ENCODE measurements around the gene OCSTAMP.

Gene OCSTAMP

DNA sequence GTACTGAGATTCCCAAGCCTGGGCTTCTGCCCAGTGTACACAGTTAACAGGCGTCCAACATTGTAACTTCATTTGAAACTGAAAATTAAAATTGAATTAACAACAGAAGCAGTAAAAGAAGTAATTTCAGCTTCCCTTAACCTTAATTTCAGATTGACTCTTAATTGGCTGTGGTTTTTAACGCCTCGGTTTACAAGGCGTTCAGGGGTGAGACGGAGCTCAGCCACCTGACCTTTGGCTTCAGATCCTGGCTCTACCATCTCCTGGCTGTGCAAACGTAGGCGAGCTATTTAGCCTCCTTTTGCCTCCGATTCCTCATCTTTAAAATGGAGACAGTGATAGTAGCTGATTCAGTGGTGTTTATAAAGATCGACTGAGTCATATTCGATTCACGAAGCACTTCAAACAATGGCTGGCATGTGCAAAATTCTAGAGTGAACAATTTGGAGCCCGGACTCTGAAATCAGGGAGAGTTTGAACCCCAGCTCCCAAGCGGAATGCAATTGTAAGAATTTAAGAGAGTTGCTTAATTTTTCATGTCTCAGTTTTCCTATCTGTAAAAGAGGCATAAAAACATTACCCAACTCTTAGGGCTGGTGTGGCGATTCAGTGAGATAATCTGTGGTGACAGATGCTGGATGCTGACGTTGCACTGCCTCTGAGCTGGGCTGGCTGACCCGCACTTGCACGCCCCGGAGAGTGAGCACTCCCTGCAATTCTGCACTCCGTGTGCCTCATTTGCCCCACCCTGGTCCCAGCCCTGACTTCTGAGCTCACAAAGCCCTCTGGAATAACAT lies 23.5 kb upstream of the OCSTAMP start:
- no peak for DNase-seq (ENCODE audit: extremely low read depth in 1 of 2, low read depth in 1 of 2)

DNA sequence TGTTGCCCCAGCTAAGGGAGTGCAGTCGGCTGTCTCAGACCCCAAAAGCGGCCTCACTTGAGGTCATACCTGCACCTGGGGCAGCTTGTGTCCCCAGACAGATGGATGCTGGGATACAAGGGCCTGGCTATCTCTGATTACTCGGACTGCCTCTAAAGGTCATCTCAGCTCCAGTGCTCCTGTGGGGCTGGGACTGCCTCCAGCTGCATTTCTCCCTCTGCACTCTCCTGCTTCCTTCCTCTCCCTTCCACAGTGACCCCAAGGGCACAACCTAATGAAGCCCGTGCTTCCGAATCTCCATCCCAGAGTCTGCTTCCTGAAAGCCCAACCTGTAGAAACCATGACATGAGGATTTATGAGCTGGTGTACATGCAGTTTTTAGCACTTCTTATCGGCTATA lies 22.8 kb upstream of the OCSTAMP start:
- DNase-seq (ENCODE audit: extremely low read depth in 1 of 2, low read depth in 1 of 2) = no peak

DNA sequence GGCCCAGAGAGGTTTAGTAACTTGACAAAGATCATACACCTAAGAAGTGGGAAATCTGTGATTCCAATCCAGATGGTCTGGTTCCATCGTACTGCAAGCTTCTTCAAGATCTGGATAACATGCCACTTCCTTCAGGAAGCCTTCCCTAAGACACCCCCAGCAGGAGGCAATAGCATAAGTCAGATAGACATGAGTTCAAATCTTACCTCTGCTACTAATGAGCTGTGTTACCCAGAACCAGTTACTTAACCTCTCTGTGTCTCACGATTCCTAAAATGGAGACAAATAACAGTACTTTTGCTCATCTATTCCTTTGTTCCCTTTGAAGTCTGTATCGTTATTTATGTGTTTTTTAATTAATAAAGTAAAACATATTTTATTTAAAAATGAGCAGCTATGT lies 22.3 kb upstream of the OCSTAMP start:
- DNase-seq (ENCODE audit: extremely low read depth in 1 of 2, low read depth in 1 of 2) = no peak

DNA sequence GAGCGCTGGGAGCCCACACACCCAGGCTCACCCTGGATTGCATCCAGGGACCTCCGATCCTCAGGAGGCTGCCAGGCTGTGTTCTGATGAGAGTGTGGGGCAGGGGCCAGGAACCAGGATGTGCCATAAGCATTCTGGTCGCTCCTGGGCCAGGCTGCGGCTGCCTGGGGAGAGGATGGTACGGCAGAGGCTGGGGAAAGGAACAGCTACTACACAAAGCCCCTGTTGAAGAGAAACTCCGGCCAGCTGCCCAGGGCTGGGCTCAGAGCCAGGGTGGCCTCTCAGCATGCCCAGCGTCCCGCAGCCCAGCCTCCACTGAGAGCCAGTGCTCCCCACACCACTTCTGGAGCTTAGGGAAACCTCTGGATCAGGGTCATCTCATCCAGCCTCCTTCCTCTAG lies 21.7 kb upstream of the OCSTAMP start:
- no peak for DNase-seq (ENCODE audit: extremely low read depth in 1 of 2, low read depth in 1 of 2)

DNA sequence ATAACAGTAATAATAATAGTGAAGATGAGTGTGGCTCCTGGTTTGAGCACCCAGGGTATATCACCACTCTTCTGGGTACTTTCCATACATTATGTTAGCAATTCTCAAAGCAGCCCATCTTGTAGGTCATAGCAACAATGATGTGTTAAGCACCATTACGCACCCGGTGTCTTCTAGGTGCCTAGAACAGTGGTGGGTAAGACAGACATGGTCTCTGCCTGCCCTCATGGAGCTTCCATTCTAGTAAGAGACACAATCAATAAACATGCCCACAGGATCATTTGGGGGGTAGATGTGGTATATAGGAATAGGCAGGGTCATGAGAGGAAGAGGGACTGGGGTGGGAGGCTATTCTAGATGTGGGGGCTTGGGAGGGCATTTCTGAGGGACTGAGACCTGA lies 21.0 kb upstream of the OCSTAMP start:
- no peak for DNase-seq (ENCODE audit: extremely low read depth in 1 of 2, low read depth in 1 of 2)

DNA sequence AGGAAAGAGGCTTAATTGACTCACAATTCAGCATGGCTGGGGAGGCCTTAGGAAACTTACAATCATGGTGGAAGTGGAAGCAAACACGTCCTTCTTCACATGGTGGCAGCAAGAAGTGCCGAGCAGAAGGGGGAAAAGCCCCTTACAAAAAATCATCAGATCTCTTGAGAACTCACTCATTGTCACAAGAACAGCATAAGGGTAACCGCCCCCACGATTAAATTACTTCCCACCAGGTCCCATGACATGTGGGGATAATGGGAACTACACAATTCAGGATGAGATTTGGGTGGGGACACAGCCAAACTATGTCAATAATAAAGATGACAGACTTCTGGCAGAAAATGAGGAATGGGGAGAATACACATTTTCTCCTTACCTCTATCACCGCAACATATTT lies 20.5 kb upstream of the OCSTAMP start:
- no peak for DNase-seq (ENCODE audit: extremely low read depth in 1 of 2, low read depth in 1 of 2)

DNA sequence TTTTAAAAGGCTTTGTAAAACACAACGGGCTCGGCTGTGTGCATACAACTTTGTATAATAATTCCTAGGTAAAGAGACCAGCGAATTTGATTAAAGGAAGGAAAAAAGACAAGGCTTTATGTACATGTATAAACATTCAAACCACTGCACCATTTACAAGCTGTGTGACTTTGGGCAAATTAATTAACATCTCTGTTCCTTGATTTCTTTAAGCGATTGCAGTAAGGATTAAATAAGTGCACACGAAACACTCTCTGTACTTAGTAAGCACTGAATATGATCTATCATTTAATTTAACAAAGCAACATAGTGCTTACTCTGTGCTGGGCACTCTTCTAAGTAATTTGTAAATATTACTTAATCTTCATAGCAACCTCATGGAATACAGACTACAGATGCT lies 19.5 kb upstream of the OCSTAMP start:
- DNase-seq (ENCODE audit: extremely low read depth in 1 of 2, low read depth in 1 of 2) = no peak

DNA sequence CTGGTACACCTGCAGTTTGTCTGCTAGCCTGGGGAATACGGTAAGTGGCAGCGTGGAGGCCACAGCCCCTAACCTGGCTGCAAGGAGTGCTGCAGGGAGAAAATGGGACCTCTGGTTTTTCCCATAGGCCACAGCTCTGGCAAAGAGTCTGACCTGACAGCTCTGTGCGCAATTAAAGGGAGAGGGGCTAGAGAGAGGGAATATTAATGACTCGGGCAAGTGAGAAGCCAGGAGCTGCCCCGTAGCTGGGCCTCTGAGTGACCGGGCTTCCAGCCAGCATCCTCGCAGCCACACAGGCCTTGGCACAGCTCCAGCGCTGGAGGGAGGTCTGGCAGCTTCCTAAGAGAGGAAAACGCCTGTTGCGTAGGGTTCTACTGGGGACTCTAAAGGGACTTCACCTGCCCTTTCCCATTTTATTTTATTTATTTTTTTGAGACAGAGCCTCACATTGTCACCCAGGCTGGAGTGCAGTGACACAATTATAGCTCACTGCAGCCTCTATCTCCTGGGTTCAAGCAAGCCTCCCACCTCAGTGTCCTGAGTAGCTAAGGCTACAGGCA lies 18.2 kb upstream of the OCSTAMP start:
- no peak for DNase-seq (ENCODE audit: extremely low read depth in 1 of 2, low read depth in 1 of 2)

DNA sequence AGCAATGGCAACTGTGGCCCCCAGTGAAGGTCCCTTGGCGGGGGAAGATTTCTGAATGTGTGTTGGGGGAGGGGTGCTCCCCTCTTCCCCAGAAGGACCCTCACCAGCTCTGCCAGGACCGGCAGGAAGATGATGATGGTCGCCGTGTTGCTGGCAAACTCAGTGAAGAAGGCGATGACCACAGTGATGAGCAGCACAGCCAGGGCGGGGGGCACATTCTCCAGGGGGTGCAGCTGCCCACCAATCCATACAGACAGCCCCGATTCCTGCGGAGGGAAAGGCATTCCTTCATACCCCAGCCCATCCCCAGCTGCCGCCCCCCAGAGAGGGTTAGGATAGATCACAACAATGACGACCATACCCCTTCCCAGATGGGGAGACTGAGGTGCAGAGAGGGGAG lies 15.7 kb upstream of the OCSTAMP start:
- DNase-seq (ENCODE audit: extremely low read depth in 1 of 2, low read depth in 1 of 2) = no peak

DNA sequence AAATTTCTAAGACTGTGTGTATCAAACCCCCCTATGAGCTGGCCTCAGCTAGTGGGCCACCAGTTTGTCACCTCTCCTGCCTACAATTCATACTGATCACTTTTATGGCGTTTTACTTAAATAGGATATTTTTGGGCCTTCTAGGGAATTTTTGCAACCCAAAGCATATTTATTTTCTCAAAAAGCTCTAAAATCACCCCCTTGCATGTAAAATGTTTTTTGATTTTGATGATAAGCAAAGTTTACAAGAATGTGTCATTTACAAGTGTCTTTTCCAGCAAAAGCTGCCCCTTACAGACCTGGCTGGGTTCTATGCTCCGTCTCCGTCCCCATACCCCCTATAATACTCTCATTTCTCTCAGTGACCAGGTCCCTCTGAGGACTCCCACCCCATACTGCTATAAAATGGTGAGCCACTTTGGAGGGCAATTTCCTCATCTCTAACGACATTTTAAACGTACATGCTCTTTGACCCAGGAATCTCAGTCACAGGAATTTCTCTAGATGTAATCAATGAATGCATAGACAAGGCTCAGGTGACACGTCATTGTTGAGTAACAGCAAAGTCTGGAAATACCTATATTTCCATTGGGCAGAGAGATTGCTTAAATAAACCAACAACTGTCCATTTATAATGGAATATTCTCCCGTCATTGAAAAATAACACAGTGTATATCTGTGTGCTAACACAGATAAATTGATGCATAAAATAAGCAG lies 13.9 kb upstream of the OCSTAMP start:
- DNase-seq (ENCODE audit: extremely low read depth in 1 of 2, low read depth in 1 of 2) = no peak

DNA sequence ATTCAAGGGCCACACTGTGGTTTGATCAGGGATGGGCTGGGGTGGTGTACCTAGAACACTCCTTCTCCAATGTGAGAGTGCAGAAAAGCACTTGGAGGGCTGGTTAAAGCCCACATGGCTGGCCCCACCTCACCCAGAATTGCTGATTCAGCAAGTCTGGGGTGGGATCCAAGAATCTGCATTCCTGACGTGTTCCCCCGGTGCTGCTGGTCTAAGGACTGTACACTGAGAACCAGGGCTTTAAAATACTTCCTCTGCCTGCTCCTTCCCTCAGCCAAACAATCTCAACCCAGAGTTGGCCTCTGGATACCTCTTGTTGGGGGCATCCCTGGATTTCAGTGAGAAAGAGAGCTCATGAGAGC lies 13.4 kb upstream of the OCSTAMP start:
- DNase-seq (ENCODE audit: extremely low read depth in 1 of 2, low read depth in 1 of 2) = no peak

DNA sequence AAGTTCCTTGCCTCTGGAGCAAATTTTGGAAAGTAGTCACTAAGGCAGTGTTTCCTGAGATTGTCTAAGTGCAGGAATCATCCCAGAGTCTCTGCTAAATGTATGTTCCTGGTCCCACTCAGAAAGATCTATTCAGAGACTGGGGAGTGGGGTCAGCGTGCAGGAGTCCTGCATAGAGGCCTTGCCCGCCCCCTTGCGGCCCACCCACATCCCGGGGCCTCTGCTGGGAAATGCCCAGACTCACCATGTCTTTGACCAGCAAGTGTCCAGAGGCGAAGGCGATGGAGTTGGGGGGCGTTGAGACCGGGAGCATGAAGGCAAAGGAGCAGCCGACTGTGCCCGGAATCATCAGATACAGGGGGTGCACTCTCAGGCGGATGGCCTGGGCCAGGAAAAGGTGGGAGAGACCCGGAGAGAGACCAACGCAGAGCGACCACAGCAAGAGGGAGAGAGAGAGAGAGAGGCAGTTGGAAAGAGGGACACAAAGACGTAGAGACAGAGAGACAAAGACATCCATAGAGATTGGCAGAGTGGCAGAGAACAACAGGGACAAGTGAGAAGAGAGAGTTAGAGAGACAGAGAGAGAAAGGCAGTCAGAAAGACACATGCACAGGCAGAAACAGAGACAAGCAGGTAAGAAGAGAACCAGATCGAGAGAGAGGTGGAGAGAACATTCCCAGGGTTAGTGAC lies 12.9 kb upstream of the OCSTAMP start:
- no peak for DNase-seq (ENCODE audit: extremely low read depth in 1 of 2, low read depth in 1 of 2)

DNA sequence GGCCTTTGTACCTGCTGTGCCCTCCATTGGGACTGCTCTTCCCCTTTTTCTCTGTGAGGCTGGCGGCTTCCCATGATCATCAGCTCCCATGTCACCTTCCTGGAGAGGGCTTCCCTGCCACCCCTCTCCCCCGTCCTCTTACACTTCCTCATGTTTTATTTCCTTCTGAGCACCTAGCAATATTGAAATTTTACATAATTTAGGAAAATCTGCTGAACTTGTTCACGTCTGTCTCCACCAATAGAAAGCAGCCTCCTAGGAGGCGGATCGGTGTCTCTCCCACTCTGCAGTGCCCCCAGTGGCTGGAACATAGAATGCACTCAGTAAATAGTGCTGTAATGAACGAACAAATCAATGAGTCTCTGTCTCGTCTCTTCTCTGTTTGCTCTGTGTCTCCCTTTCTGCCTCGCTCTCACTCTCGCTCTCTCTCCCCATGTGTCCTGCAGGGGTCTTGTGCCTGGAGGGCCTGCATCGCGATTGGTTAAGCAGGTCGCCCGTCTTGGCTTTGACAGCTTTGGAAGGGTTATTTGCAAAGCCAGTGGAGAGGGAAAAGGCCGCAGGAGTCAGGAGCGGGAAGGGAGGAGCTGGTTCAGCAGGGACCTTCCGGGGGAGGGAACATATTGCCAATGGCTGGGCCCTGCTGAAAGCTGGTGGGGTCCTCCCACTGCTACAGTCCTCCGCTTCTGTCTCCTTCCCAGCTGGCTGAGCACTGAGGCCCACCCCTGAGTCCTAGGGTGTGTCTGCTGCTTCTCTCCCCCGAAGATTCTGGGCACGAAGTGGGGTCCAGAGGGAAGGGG lies 12.1 kb upstream of the OCSTAMP start:
- peak in 1 of 2 donors; percentile 29 for DNase-seq (ENCODE audit: extremely low read depth in 1 of 2, low read depth in 1 of 2)

DNA sequence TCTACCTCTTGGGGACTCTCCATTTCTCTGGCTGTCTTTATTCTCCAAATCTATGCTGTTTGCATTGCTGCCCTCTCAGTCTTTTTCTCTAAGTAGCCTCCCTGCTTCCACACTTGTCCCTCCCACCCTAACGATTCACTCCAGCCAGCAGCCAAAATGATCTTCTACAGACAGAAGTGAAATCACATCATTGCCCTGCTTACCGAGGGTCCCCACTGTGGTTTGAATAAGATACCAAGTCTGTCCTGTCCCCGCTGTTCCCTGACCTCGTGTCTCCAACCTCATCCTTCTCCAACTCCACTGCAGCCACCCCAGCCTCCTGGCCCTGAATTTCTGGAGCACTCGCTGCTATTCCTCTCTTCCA lies 11.5 kb upstream of the OCSTAMP start:
- no peak for DNase-seq (ENCODE audit: extremely low read depth in 1 of 2, low read depth in 1 of 2)

DNA sequence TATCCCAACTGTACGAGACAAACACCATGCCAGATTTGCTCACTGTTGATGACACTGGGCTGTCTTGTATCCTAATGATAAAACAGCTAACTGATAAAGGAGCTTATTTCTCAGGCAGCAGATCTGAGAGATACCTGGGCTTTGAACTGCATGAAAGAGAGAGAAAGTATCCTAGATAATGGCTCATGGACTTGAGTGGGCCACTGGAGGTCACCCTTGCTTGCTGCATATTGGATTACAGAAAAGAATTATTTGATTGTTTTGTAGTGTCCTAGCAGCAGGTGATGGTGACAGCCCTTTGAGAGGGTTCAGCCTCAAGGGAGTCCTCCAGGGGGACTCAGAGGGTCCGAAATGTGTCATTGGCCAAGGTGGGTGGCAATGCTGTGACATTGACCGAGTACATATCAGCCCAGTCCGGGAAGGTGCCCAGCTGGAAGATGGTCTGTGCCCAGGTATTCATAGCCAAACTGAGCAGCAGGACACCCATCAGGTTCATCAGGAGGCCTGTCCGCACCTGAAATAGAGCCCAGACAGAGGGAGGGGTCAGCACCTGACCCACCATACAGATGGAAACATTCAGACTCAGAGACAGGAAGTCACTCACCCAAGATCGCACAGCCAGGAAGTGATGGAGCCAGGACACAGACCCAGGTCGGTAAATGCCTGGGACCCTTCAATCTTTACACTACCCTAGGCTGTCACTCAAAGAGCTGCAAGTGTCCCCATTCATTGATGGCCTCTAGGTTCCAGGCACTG lies 9.4 kb upstream of the OCSTAMP start:
- no peak for DNase-seq (ENCODE audit: extremely low read depth in 1 of 2, low read depth in 1 of 2)

DNA sequence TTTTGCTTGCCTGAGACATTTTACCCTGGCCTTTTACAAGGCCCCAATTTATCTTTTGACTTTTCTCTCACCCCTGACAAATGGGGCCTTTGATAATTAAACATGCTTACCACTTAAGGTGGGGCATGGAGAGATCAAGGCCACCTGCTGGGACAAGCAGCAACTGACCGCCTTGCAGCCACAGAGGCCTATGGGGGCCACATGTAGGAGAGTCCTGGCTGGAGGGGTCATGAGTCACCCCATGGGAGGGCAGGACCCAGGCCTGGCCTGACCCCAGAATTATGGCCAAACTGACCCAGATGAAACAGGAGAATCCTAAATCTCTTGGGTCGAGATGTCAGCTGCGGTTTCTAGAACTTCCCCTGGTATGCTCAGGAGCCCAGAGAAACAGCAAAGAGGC lies 8.5 kb upstream of the OCSTAMP start:
- DNase-seq (ENCODE audit: extremely low read depth in 1 of 2, low read depth in 1 of 2) = no peak

DNA sequence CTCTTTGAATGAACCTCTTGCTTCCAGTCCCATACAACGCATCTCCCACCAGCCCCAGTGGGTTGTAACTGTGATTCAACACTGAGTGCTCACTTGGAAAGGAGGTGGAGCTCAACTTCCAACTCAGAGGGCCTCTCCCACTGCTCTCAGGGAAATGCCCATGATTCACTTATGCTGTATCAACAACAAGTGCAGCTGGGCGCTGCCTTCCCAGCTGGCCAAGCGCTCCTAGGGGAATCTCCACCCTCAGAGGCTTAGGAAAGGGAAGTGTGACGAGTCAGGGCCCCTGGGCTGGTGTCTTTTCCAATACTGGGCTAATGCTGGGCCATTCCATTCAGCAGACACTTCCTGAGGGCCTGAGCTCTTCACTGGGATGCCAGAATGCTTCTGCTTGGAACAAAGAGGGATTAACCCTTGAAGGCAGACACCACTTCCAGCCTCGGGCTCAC lies 8.1 kb upstream of the OCSTAMP start:
- no peak for DNase-seq (ENCODE audit: extremely low read depth in 1 of 2, low read depth in 1 of 2)

DNA sequence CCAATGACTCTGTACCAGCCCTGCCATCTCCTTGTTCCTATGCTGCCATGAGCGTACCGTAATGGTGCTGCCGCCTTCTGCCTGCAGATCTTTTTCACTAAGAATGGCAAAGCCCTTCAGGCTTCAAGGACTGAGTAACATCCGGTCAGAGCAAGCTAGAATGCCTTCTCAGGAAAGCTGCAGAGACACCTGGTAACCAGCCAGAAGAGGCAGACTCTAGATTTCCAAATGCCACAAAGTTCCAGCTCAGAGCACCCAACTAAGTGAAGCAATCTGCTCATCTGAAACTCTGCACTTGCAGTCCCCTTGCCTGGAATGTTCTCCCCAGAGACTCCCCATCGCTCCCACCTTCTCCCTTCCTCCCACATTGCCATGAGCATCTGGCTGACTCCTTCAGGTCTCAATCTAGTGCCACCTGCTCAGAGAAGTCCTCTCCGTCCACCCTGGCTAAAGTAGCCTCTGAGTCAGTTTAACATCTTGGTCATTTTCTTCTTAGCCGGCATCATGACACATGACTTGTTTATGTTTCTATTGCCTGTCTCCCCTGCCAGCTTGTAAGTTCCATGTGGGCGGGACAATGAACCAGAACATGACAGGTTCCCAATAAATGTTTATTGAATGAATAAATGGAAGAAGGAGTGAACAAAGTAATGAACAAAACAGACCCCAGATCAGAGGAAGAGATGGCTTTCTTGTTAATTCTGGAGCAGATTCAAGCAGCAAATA lies 6.9 kb upstream of the OCSTAMP start:
- DNase-seq (ENCODE audit: extremely low read depth in 1 of 2, low read depth in 1 of 2) = no peak

DNA sequence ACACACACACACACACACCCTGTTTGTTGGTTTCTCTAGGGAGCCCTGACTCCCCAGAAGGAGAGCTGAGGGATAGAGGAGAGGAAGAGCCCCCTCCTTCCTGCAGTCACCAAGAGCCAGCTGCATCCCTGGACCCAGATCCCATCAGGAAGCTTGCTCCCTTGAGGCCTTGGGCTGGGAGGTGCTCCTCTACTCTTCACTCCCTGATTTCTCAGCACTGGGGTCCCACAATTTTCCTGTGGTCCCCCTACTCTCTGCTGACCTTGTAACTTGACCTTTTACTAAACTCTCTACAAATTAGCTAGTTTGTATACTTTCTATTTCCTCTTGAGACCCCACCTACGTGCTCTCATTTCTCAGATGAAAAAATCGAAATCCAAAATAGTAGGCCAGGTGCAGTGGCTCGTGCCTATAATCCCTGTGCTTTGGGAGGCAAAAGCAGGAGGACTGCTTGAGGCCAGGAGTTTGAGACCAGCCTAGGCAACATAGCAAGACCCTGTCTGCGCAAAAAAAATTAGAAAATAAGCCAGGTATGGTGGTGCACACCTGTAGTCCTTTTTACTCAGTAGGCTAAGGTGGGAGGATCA lies 5.0 kb upstream of the OCSTAMP start:
- no peak for DNase-seq (ENCODE audit: extremely low read depth in 1 of 2, low read depth in 1 of 2)
